Measurements from ENCODE around the gene HCFC2.

GRCh38 chr12:104115587-104115975 lies 51.2 kb downstream of the HCFC2 start:
- TF ChIP-seq POLR2A (conservative IDR thresholded peaks at IDR 0.05): no peak
- no peak for TF ChIP-seq HIVEP1 (CRISPR knock-in tag; IDR thresholded peaks at IDR 0.05)
- TF ChIP-seq GABPA (tag; conservative IDR thresholded peaks at IDR 0.05; ENCODE audit: low read depth): no peak
- TF ChIP-seq BCOR (IDR thresholded peaks at IDR 0.05): no peak
- TF ChIP-seq REST (IDR thresholded peaks at IDR 0.05; ENCODE audit: borderline replicate concordance): no peak
- no peak for TF ChIP-seq REST (CRISPR knock-in tag; IDR thresholded peaks at IDR 0.05; ENCODE audit: low read depth)
- TF ChIP-seq MAFF (IDR thresholded peaks at IDR 0.05; ENCODE audit: low read length): no peak
- no peak for TF ChIP-seq ZNF263 (CRISPR knock-in tag; IDR thresholded peaks at IDR 0.05; ENCODE audit: borderline replicate concordance)
- no peak for TF ChIP-seq ZNF398 (CRISPR knock-in tag; IDR thresholded peaks at IDR 0.05)
- no peak for TF ChIP-seq ZNF316 (IDR thresholded peaks at IDR 0.05)
- no peak for TF ChIP-seq CTCF (IDR thresholded peaks at IDR 0.05 in 2 of 3, conservative IDR thresholded peaks at IDR 0.05 in 1 of 3; ENCODE audit: insufficient read depth in 2 of 3, low read depth in 1 of 3, low read length in 3 of 3)
- TF ChIP-seq NFYB (IDR thresholded peaks at IDR 0.05; ENCODE audit: extremely low read depth, insufficient read length): no peak
